ENCODE data around the gene WDR59. TPM values are rescaled to one million over a fixed set of nuclear protein-coding genes. Genes with fewer than 3 reads are reported as not detected.

Gene WDR59
- total RNA-seq, 1 donor from 2014 or later = 23.4 TPM

- DNase-seq (ENCODE audit: low read depth) = peak; percentile 5
- Histone ChIP-seq H3K36me3 (ENCODE audit: control insufficient read depth, insufficient read depth, low read length) (no peaks in the 10 kb centered on the region), H3K4me3 (ENCODE audit: low read depth, low read length) (no peak overlapping the region), H3K27me3 (ENCODE audit: control insufficient read depth, insufficient read depth, low read length) (no peaks in the 10 kb centered on the region)
- TF ChIP-seq, protein P1, sequence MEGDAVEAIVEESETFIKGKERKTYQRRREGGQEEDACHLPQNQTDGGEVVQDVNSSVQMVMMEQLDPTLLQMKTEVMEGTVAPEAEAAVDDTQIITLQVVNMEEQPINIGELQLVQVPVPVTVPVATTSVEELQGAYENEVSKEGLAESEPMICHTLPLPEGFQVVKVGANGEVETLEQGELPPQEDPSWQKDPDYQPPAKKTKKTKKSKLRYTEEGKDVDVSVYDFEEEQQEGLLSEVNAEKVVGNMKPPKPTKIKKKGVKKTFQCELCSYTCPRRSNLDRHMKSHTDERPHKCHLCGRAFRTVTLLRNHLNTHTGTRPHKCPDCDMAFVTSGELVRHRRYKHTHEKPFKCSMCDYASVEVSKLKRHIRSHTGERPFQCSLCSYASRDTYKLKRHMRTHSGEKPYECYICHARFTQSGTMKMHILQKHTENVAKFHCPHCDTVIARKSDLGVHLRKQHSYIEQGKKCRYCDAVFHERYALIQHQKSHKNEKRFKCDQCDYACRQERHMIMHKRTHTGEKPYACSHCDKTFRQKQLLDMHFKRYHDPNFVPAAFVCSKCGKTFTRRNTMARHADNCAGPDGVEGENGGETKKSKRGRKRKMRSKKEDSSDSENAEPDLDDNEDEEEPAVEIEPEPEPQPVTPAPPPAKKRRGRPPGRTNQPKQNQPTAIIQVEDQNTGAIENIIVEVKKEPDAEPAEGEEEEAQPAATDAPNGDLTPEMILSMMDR (IDR thresholded peaks at IDR 0.05; ENCODE audit: insufficient read depth, low read length, poor library complexity, severe bottlenecking) = peak; percentile 74
These were observed 122.1 kb downstream of the WDR59 start for GRCh38 chr16:74862743-74863244.

- no peak for DNase-seq (ENCODE audit: low read depth)
- TF ChIP-seq, protein P1 (IDR thresholded peaks at IDR 0.05; ENCODE audit: insufficient read depth, low read length, poor library complexity, severe bottlenecking) = no peak
- Histone ChIP-seq H3K27me3 (ENCODE audit: control insufficient read depth, insufficient read depth, low read length) (no peaks in the 10 kb centered on the region), H3K36me3 (ENCODE audit: control insufficient read depth, insufficient read depth, low read length) (no peaks in the 10 kb centered on the region), H3K4me3 (ENCODE audit: low read depth, low read length) (no peak overlapping the region)
These were observed 132.4 kb downstream of the WDR59 start for GRCh38 chr16:74852500-74852875.

GRCh38 chr16:74850027-74850426, 134.9 kb downstream of the WDR59 start:
- DNase-seq (ENCODE audit: low read depth) = no peak
- Histone ChIP-seq H3K27me3 (ENCODE audit: control insufficient read depth, insufficient read depth, low read length) (no peaks in the 10 kb centered on the region), H3K4me3 (ENCODE audit: low read depth, low read length) (no peak overlapping the region), H3K36me3 (ENCODE audit: control insufficient read depth, insufficient read depth, low read length) (no peaks in the 10 kb centered on the region)
- TF ChIP-seq, protein P1 (IDR thresholded peaks at IDR 0.05; ENCODE audit: insufficient read depth, low read length, poor library complexity, severe bottlenecking) = no peak

- Histone ChIP-seq H3K36me3 (ENCODE audit: control insufficient read depth, insufficient read depth, low read length) (no peaks in the 10 kb centered on the region), H3K4me3 (ENCODE audit: low read depth, low read length) (no peak overlapping the region), H3K27me3 (ENCODE audit: control insufficient read depth, insufficient read depth, low read length) (no peaks in the 10 kb centered on the region)
- DNase-seq (ENCODE audit: low read depth) = no peak
- TF ChIP-seq, protein P1 (IDR thresholded peaks at IDR 0.05; ENCODE audit: insufficient read depth, low read length, poor library complexity, severe bottlenecking) = no peak
These were observed 137.7 kb downstream of the WDR59 start for GRCh38 chr16:74847202-74847601.

GRCh38 chr16:74846714-74847113, 138.2 kb downstream of the WDR59 start:
- TF ChIP-seq, protein P1 (IDR thresholded peaks at IDR 0.05; ENCODE audit: insufficient read depth, low read length, poor library complexity, severe bottlenecking) = no peak
- Histone ChIP-seq H3K36me3 (ENCODE audit: control insufficient read depth, insufficient read depth, low read length) (no peaks in the 10 kb centered on the region), H3K27me3 (ENCODE audit: control insufficient read depth, insufficient read depth, low read length) (no peaks in the 10 kb centered on the region), H3K4me3 (ENCODE audit: low read depth, low read length) (no peak overlapping the region)
- DNase-seq (ENCODE audit: low read depth) = no peak

Measured in kidney epithelial cell (primary cell).